ENCODE results near the gene NXNL2.
A peak's percentile ranks its signal among the peaks of the same experiment; 100 is the strongest.

NXNL2 gene

DNA sequence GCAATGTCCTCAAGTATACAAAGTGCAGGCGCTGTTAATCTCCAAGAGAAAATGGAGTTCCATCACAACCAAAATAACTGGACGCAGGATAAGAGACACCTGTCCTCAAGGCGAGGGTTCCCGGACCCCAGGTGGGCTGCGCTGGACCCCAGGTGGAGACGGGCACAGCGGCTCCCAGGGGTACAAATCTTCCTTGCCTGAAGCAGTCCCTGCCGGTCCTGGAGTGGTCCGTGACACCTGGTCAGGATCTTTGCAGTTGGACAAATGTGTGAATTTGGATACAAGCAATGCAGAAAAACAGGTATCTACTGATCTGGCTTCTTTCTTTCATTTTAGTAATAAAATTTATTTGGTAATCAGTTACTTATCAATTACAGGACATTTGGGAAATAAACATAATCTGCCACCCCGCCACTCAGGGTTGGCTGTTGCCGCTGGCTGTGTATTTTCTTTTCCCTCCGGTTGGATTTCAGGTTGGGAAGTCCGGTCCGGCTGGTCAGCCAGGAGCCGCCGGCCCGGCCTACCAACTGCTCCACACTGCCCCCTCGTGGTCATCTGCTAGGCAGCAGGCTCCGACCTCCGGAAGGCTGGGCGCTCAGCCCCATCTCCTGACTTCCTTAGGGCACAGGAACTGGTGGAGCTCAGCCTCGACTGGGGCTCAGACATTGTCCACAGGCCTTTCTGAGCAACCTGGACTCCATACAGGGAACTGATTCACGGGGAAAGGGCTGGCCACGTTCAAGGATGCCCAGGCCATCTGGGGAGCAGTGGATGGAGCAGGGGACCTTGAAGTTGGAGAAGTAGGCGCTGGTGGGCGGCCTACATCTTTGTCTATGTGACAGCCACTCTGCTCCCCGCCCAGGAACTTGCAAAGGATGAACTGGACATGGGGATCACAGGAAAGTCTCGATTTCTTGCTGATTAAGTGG, 43.4 kb downstream of the NXNL2 start:
- DNase-seq (ENCODE audit: low spot score), result peak; percentile 63

DNA sequence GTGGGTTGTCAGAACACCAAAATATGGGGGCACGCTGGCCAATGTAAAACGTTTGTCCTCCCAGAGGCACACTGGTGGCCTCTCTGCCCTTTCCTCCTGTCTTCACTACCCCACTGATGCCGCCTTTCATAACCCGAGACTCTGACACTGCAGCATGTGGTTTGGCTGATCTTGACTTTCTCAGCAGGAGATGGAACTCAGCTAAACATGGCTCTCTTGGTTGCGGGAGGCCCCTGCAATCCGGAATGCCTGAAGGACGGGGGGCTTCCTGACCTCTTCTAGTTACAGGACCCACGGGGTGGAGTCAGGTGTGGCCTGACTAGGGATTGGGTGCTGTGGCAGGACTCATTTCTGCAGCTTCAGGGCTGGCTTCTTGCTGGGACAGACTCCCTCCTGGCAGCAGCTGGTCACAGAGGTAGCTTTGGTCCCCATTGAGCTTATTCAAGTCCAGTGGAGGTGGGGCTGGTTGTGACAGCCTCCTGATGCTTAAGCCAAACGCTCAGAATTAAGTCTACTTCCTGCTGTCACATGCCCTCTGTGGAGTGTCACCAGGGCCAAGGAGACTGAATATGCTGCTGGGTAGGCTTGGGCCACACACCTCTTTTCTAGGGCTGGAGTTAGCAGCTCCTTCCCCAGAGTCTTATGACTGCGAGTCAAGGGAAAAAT, 44.2 kb downstream of the NXNL2 start:
- DNase-seq (ENCODE audit: low spot score), result no peak

DNA sequence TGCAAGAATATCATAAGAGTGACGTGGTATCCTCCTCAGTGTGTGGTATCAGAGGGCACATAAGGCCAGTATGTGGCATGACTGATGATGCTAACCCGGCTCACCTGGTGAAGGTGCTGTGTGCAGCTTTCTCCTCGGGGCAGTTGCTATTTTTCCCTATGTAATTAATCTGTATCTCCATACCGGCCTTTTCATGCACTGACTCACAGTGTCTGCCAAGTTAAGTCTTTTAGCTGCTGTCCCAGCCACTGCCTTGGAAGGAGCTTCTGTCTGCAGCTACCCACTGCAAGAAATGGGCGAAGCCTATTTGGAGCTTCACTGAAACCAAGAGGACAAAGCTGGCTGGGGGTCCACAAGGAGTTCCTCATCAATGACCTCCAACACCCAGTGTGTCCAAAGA, 46.0 kb downstream of the NXNL2 start:
- no peak for DNase-seq (ENCODE audit: low spot score)

DNA sequence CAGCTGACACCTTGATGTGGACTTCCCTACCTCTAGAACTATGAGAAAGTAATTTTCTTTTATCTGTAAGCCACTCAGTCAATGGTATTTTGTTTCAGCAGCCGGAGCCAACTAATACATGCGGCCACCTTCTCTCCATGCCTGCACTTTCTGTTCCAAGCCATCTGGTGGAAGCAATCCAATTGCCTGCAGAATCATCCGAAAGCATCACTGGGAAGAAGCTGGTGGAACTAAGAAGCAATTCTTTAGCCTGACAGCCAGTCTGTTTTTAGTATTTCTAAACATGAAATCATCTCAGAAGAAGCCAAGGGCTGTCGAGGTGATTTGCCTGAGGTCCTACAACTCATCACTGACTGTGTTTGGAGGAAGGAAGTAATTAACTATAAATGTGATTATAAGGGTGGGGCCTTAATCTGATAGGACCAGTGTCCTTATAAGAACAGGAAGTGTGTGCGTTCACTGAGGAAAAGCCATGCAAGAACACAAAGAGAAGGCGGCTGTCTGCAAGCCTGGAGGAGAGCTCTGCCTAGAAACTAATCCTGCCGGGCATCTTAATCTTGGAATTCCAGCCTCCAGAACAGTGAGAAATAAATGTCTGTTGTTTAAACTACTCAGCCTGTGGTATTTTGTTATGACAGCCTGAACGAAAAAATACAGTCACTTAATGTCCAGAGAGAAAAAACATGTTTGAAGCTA, 49.1 kb downstream of the NXNL2 start:
- DNase-seq (ENCODE audit: low spot score), result no peak

DNA sequence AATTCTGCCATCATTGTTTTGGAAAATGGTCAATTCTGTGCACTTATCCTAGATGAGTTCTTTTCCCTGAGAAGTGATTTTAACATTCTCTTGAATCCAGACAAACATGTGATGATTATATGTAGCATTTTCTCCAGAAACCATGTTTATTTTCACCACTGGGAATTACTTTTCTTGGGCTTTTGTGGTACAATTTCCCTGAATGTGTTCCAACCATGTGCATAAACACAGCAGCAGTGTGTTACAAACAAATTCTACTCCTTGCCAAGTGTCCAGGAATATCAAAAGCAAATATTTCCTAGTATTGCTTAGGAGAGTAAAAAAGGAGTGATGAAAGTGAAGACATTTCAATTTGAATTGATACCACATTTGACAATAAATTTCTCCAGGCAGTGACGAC, 50.4 kb downstream of the NXNL2 start:
- DNase-seq (ENCODE audit: low spot score), result no peak

DNA sequence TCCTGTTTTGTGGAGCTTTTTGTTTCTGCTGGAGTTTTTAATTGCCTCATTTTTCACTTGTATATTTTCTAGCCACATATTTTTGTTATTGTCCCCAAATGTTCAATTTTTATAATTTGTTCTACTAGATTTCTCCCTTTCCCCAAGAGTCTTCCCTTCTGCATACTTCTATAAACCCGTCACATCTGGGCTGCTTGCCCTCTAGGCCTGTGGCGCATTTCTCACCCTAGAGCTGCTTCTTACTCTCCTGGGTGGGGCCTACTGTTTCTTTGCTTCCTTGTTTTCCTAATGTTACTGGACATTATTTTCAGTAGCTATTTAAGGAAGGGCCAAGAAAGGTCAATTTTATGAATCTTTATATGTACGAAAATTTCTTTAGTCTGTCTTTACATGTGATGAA, 51.5 kb downstream of the NXNL2 start:
- no peak for DNase-seq (ENCODE audit: low spot score)

DNA sequence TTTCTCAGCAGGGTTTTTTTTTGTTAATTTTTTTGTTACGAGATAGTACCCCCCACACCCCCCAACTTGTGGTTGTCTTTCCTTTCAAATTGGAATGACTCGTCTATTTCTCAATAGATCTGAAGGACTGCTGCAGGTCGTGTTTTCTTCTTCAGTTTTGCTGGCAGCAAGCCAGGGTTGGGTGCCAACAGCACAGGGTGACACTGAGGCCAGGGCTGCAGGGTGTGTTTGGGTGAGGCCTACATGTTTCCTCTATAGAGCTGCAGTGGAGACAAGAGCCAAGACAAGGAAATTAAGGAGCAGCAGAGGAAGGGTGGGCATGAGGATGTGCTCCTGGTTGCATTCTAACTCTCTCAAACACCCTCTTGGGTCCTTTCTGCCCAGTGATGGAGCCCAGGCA, 52.2 kb downstream of the NXNL2 start:
- no peak for DNase-seq (ENCODE audit: low spot score)

DNA sequence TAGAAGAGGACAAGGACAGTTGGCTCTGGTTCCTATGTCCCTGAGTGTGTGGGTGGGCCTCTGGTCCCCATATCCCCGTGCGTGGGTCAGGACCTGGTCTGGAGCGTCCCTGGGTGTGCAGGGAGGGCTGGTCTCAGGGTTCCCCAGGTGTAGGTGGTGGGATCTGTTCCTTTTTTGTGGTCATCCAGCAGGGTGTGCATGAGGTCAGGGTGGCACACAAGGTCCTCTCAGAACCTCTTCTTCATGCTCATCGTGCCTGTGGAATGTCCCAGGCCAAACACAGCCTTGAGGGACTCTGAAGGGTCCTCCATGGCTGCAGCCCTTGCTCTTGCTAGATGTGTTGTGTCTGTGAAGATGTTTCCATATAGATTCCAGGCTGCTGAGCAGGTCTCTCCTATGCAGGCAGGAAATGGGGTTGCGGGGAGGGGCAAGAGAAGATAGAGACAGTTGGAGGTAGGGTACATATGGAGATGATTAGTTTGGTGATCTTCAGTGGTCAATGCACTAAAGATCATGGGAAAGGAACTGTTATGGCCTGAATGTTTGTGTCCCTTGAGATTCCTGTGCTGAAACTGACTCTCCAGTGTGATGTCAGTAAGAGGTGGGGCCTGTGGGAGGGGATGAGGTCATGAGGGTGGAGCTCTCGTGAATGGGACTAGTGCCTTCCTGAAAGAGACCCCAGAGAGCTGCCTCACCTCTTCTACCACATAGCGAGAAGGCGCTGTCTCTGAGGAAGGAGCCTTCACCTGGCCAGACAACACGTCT, 53.1 kb downstream of the NXNL2 start:
- DNase-seq (ENCODE audit: low spot score), result no peak

DNA sequence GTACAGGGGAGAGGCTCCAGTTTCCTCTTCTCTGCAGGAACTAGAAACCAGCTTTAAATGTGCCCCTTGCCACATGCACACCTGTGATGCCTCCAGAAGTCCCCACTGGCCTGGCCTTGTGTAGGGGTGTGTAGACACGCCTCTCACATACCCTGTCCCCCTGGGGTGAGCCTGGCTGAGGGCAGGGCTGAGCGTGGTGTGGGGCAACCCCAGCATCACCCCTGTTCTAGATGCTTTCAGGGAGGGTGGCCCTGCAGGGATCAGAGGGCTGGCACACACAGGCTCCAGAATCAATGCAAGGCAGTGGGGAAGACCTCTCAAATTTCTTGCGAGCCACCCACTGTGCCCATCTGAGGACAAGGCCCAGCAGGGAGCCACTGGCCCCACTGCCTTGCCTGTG, 54.7 kb downstream of the NXNL2 start:
- no peak for DNase-seq (ENCODE audit: low spot score)

DNA sequence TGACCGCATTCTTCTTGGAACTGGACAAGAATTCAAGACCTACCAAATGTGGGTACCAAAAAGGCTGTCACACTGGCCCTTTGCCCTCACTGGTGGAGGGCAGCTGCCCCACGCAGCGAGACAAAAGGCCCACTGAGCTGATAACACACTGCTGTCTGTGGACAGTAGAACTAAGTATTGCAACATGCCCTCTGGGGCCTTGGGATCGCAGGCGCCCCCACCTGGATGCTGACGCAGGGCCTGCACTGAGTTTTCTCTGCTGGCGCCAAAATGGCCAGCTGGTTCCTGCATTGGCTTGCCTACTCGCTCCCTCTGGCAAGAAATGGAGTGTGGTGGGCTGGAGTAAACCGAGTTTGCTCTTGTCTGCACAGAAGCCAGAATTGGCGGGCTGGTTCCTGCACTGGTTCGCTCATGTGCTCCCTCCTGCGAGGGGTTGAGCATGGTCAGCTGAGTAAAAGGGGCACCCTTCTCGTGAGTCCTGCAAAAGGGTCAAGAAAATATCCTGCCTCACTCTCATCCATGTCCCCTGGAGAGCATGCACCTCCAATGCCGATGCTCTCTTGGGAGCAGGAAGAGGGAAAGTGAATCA, 55.7 kb downstream of the NXNL2 start:
- DNase-seq (ENCODE audit: low spot score), result peak; percentile 40

DNA sequence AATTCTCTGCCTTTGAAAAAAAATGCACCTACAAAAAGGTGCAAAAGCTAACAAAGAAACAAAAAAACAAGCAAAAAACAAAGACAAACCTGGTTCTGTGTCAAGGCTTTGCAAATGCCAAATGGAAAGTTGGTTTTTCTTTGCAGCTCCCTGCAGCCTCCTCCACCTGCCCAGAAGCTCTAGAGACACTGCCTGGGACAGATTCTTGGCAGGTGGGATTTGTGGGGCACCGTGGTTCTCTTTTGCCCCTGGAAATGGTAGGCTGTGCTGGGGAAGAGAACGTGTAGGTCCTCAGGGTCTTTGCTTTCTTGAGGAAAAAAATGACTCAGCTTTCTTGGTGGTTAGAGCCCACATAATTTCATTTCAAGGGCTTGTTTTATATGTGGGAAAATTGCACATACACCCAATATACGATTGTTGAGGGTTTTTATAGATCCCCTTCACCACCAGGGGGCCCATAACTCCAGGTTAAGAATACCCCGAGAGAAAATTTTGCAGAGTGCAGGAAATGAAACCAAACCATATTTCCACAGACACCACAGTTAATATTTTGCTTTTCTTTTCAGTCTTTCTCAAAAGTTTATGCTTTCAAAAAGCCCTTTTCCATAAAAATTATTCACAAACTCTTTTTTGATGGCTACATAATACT, 58.7 kb downstream of the NXNL2 start:
- DNase-seq (ENCODE audit: low spot score), result peak; percentile 35
